Hepatocyte (in vitro differentiated cells): ENCODE results near the gene EYA4. TPM values are rescaled to one million over a fixed set of nuclear protein-coding genes. Genes with fewer than 3 reads are reported as not detected.

Experiments used
- DNase-seq: peaks from one replicate; pipeline ENCODE4 v3.0.0-alpha.2; 2016; ENCODE audit warnings: low spot score
- H2AFZ ChIP-seq: fragments of 200-600 bp; sonication (generic); 2 replicates; pipeline ENCODE4 v1.6.0; 2016; ENCODE audit warnings: antibody characterized with exemption, mild to moderate bottlenecking
- H3K27ac ChIP-seq: fragments of 200-600 bp; sonication (generic); 2 replicates; pipeline ENCODE4 v1.5.1; 2016; ENCODE audit warnings: mild to moderate bottlenecking
- H3K27me3 ChIP-seq: fragments of 200-600 bp; sonication (generic); 2 replicates; pipeline ENCODE4 v1.6.1; 2016
- H3K36me3 ChIP-seq: fragments of 200-600 bp; sonication (generic); replicated peaks from 2 replicates; pipeline ENCODE4 v1.5.1; 2016; ENCODE audit warnings: low read depth; ENCODE audit not compliant: insufficient read depth
- H3K4me1 ChIP-seq: fragments of 200-600 bp; sonication (generic); 2 replicates; pipeline ENCODE4 v1.5.1; 2016; ENCODE audit warnings: mild to moderate bottlenecking, moderate library complexity; ENCODE audit not compliant: insufficient read depth
- H3K4me2 ChIP-seq: fragments of 200-600 bp; sonication (generic); 2 replicates; pipeline ENCODE4 v1.6.0; 2016
- H3K4me3 ChIP-seq: fragments of 200-600 bp; sonication (generic); 2 replicates; pipeline ENCODE4 v1.5.1; 2016; ENCODE audit warnings: mild to moderate bottlenecking
- H3K79me2 ChIP-seq: fragments of 200-600 bp; sonication (generic); 2 replicates; pipeline ENCODE4 v1.6.0; 2017; ENCODE audit warnings: mild to moderate bottlenecking
- H3K9me2 ChIP-seq: fragments of 200-600 bp; sonication (generic); replicated peaks from 2 replicates; pipeline ENCODE4 v1.6.0; 2017; ENCODE audit warnings: mild to moderate bottlenecking; ENCODE audit not compliant: insufficient read depth
- H3K9me3 ChIP-seq: fragments of 200-600 bp; sonication (generic); 2 replicates; pipeline ENCODE4 v1.5.1; 2016; ENCODE audit warnings: low read depth, mild to moderate bottlenecking
- H4K20me1 ChIP-seq: fragments of 200-600 bp; sonication (generic); 2 replicates; pipeline ENCODE4 v1.6.0; 2016; ENCODE audit warnings: mild to moderate bottlenecking; ENCODE audit not compliant: insufficient read depth, poor library complexity, severe bottlenecking
- CTCF ChIP-seq: fragments of 200-600 bp; sonication (generic); IDR thresholded peaks from 2 replicates; pipeline ENCODE4 v1.5.1; 2016; ENCODE audit warnings: antibody characterized with exemption, mild to moderate bottlenecking; ENCODE audit not compliant: poor library complexity
- EZH2 ChIP-seq: fragments of 200-600 bp; sonication (generic); IDR thresholded peaks from 2 replicates; pipeline ENCODE4 v1.6.1; 2016; ENCODE audit warnings: antibody characterized with exemption, mild to moderate bottlenecking, borderline replicate concordance
- EZH2phosphoT487 ChIP-seq: fragments of 200-600 bp; sonication (generic); IDR thresholded peaks from one replicate; pipeline ENCODE4 v1.6.1; 2018; ENCODE audit warnings: antibody characterized with exemption, mild to moderate bottlenecking, low read depth, moderate library complexity; ENCODE audit not compliant: unreplicated experiment, severe bottlenecking
- WGBS: methylation state at CpG from one replicate; pipeline ENCODE4 v1.1.6; 2016; ENCODE audit warnings: low lambda C conversion rate; ENCODE audit errors: missing lambda C conversion rate; 5-methylcytosine and 5-hydroxymethylcytosine counted together
- polyA plus RNA-seq: library from polyadenylated mRNA; unstranded; fragments of >200 nt; fragmentation: Nextera tagmentation; extraction: Ambion mirVana; gene quantifications from 2 replicates; pipeline ENCODE4 v1.2.1, GENCODE V29; 2016
- total RNA-seq: library from RNA; depleted of rRNA; stranded (reverse); fragments of >200 nt; gene quantifications from 2 replicates; pipeline ENCODE4 v1.2.3, GENCODE V29; 2014

Gene EYA4
- total and polyA plus RNA-seq, 2 experiments from 2014 or later: 0.33 to 1.8 TPM

DNA sequence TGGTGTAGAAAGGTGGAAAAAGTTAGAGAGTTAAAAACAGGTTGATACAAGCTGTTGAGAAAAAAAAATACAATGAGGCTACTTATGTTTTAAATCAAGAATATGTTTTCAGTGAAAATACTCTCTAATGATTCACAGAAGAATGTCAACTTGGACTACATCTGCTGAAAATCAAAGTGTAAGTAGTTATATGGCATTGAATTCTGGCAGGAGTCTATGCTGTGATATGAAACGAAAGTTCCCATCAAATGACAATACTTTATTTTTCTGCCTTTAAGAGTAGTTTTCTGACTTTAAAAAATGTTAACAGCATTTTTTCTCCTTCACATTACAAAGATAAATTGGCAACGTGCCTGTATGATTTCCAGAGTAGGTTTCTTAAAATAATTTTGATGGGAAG, 158.3 kb downstream of the EYA4 start:
- no peaks in the 10 kb centered on the region for H3K4me1 ChIP-seq
- no peaks in the 10 kb centered on the region for H4K20me1 ChIP-seq
- 53% methylated on average over 2 of the region's 2 CpGs for WGBS
- H3K36me3 ChIP-seq: no peaks in the 10 kb centered on the region
- H3K9me3 ChIP-seq: no peaks in the 10 kb centered on the region
- H3K79me2 ChIP-seq: no peaks in the 10 kb centered on the region
- H3K27me3 ChIP-seq: no peaks in the 10 kb centered on the region
- no peak overlapping the region for H3K27ac ChIP-seq
- no peak for DNase-seq
- H3K9me2 ChIP-seq: no peaks in the 10 kb centered on the region
- H2AFZ ChIP-seq: no peak overlapping the region
- no peak for TF ChIP-seq EZH2
- H3K4me3 ChIP-seq: no peak overlapping the region
- H3K4me2 ChIP-seq: no peak overlapping the region

DNA sequence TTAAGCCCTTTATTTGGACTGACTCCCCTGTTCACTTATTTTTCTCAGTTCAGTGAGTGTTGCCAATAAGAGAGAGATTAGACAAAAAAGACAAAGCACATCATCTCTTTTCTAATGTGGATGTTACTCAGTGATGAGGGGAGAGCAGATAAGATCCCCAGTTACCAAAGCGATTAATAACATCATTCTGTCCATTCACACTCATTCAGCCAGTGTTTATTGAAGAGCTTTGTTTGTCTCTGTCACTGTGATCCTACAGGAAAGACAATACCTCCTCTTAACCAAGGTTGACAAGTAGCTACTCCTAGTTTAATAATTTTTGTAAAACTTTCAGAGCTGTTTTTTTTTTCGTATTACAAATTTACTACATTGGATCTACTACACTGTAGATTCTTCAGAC, 163.0 kb downstream of the EYA4 start:
- no peaks in the 10 kb centered on the region for H3K27me3 ChIP-seq
- H3K36me3 ChIP-seq: no peaks in the 10 kb centered on the region
- no peak overlapping the region for H3K4me2 ChIP-seq
- H3K79me2 ChIP-seq: no peaks in the 10 kb centered on the region
- no peak for TF ChIP-seq CTCF
- no peak for TF ChIP-seq EZH2
- no peak for TF ChIP-seq EZH2phosphoT487
- no peak for DNase-seq
- H3K9me2 ChIP-seq: no peaks in the 10 kb centered on the region
- H4K20me1 ChIP-seq: no peaks in the 10 kb centered on the region
- no peak overlapping the region for H3K4me3 ChIP-seq
- no peak overlapping the region for H2AFZ ChIP-seq
- WGBS: 58% methylated on average over 2 of the region's 2 CpGs
- H3K27ac ChIP-seq: no peak overlapping the region
- H3K9me3 ChIP-seq: no peaks in the 10 kb centered on the region
- H3K4me1 ChIP-seq: no peaks in the 10 kb centered on the region

- H3K9me2 ChIP-seq: no peaks in the 10 kb centered on the region
- DNase-seq: no peak
- no peak overlapping the region for H2AFZ ChIP-seq
- H3K27me3 ChIP-seq: no peaks in the 10 kb centered on the region
- TF ChIP-seq EZH2phosphoT487 (no peak), CTCF (no peak), EZH2 (no peak)
- no peak overlapping the region for H3K4me2 ChIP-seq
- no peaks in the 10 kb centered on the region for H4K20me1 ChIP-seq
- no peaks in the 10 kb centered on the region for H3K36me3 ChIP-seq
- no peaks in the 10 kb centered on the region for H3K79me2 ChIP-seq
- no peak overlapping the region for H3K27ac ChIP-seq
- no peaks in the 10 kb centered on the region for H3K9me3 ChIP-seq
- H3K4me3 ChIP-seq: no peak overlapping the region
- WGBS: 92% methylated on average over 8 of the region's 8 CpGs
- H3K4me1 ChIP-seq: no peaks in the 10 kb centered on the region
Observed at GRCh38 chr6:133404728-133405127, 163.6 kb downstream of the EYA4 start.

- Histone ChIP-seq H3K4me3 (no peak overlapping the region), H2AFZ (no peak overlapping the region), H3K9me3 (no peaks in the 10 kb centered on the region), H4K20me1 (no peaks in the 10 kb centered on the region), H3K4me1 (peaks cover 9% of the 10 kb centered on the region), H3K79me2 (no peaks in the 10 kb centered on the region), H3K9me2 (no peaks in the 10 kb centered on the region), H3K4me2 (no peak overlapping the region), H3K36me3 (no peaks in the 10 kb centered on the region), H3K27ac (no peak overlapping the region), H3K27me3 (no peaks in the 10 kb centered on the region)
- DNase-seq: no peak
- 74% methylated on average over 3 of the region's 3 CpGs for WGBS
- TF ChIP-seq CTCF: no peak
- no peak for TF ChIP-seq EZH2phosphoT487
- no peak for TF ChIP-seq EZH2
Observed at GRCh38 chr6:133407320-133408100, 166.4 kb downstream of the EYA4 start.
